Prostate gland (tissue), 2 donors: Measurements from ENCODE around the gene OR56A5.

ENCODE experiments used
- POLR2AphosphoS5 ChIP-seq: sonication (generic); formaldehyde crosslinking; IDR thresholded peaks from one replicate; pipeline ENCODE4 v1.6.1; 2017; ENCODE audit warnings: antibody characterized with exemption
- TF ChIP-seq, protein P1 (sequence below), 4 experiments: fragments of 200-600 bp in 2 of 4; fragments of 450-650 bp in 2 of 4; sonication (generic) in 2 of 4; IDR thresholded peaks; 1 replicate in 3 of 4; 2 replicates in 1 of 4; pipeline ENCODE4 v1.5.1; 2016 to 2019; ENCODE audit warnings: antibody characterized with exemption in 4 of 4, mild to moderate bottlenecking in 2 of 4, moderate library complexity in 2 of 4

DNA sequence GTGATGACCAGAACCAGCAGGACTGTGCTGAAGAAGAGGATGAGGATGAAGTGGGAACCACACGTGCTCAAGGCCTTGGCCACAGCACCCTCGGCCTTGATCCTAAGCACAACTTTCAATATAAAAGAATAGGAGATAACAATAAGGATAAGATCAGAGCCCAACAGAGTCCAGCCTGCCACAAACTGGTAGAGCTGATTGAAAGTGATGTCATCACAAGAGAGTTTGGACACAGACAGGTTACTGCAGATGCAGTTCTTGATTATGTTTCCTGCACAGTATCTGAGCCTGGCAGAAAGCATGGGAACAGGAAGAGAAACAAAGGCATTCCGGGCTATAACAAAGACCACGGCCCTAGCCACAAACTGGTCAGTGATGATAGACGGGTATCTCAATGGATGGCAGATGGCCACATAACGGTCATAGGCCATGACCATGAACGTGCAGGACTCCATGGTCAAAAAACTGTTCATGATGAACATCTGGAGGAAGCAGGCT, 34.0 kb upstream of the OR56A5 start:
- TF ChIP-seq, protein P1, sequence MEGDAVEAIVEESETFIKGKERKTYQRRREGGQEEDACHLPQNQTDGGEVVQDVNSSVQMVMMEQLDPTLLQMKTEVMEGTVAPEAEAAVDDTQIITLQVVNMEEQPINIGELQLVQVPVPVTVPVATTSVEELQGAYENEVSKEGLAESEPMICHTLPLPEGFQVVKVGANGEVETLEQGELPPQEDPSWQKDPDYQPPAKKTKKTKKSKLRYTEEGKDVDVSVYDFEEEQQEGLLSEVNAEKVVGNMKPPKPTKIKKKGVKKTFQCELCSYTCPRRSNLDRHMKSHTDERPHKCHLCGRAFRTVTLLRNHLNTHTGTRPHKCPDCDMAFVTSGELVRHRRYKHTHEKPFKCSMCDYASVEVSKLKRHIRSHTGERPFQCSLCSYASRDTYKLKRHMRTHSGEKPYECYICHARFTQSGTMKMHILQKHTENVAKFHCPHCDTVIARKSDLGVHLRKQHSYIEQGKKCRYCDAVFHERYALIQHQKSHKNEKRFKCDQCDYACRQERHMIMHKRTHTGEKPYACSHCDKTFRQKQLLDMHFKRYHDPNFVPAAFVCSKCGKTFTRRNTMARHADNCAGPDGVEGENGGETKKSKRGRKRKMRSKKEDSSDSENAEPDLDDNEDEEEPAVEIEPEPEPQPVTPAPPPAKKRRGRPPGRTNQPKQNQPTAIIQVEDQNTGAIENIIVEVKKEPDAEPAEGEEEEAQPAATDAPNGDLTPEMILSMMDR (IDR thresholded peaks at IDR 0.05), result no peak
- TF ChIP-seq POLR2AphosphoS5, result no peak
